MM.1S (cell line): ENCODE data around the gene EVA1C.
"Not testable (repeated sequence)": the region's sequence is repeated elsewhere in the genome, so short reads cannot be mapped to it uniquely, and the experiment has no call there.

Experiments
- DNase-seq: peaks from one replicate; pipeline ENCODE4 v3.0.0-alpha.2; 2015
- H2AFZ ChIP-seq: fragments of 300-600 bp; sonication (generic); 2 replicates; pipeline ENCODE4 v1.6.0; 2016; ENCODE audit warnings: antibody characterized with exemption, low read length
- H3F3A ChIP-seq: fragments of 300-600 bp; sonication (generic); 2 replicates; pipeline ENCODE4 v1.6.1; 2016; ENCODE audit warnings: mild to moderate bottlenecking, antibody characterized with exemption, low read length, moderate library complexity, mixed read lengths; ENCODE audit not compliant: insufficient read depth
- H3K27ac ChIP-seq: fragments of 300-600 bp; sonication (generic); 2 replicates; pipeline ENCODE4 v1.5.1; 2016; ENCODE audit warnings: mild to moderate bottlenecking, low read length
- H3K27me3 ChIP-seq: fragments of 300-600 bp; sonication (generic); replicated peaks from 2 replicates; pipeline ENCODE4 v1.6.0; 2016; ENCODE audit warnings: low read length; ENCODE audit not compliant: insufficient read depth
- H3K36me3 ChIP-seq: fragments of 300-600 bp; sonication (generic); replicated peaks from 2 replicates; pipeline ENCODE4 v1.6.1; 2016; ENCODE audit warnings: mild to moderate bottlenecking, low read length, mixed read lengths; ENCODE audit not compliant: insufficient read depth
- H3K4me1 ChIP-seq: fragments of 300-600 bp; sonication (generic); 2 replicates; pipeline ENCODE4 v1.6.1; 2016; ENCODE audit warnings: low read length, mixed read lengths
- H3K4me2 ChIP-seq: fragments of 300-600 bp; sonication (generic); 2 replicates; pipeline ENCODE4 v1.6.0; 2016; ENCODE audit warnings: low read depth, low read length
- H3K4me3 ChIP-seq: fragments of 300-600 bp; sonication (generic); 2 replicates; pipeline ENCODE4 v1.5.1; 2016; ENCODE audit warnings: low read length, mixed read lengths
- H3K79me2 ChIP-seq: fragments of 300-600 bp; sonication (generic); 2 replicates; pipeline ENCODE4 v1.6.1; 2016; ENCODE audit warnings: mixed run types, low read length, mixed read lengths
- H3K9ac ChIP-seq: fragments of 300-600 bp; sonication (generic); 2 replicates; pipeline ENCODE4 v1.6.1; 2016; ENCODE audit warnings: low read length, mixed read lengths
- H3K9me2 ChIP-seq: fragments of 300-600 bp; sonication (generic); replicated peaks from 2 replicates; pipeline ENCODE4 v1.6.1; 2016; ENCODE audit warnings: mild to moderate bottlenecking, low read length, mixed read lengths; ENCODE audit not compliant: insufficient read depth
- H3K9me3 ChIP-seq: fragments of 300-600 bp; sonication (generic); replicated peaks from 2 replicates; pipeline ENCODE4 v1.6.1; 2016; ENCODE audit warnings: mild to moderate bottlenecking, low read length, mixed read lengths; ENCODE audit not compliant: insufficient read depth
- H4K20me1 ChIP-seq: fragments of 300-600 bp; sonication (generic); 2 replicates; pipeline ENCODE4 v1.6.1; 2016; ENCODE audit warnings: mild to moderate bottlenecking, low read length, moderate library complexity, mixed read lengths; ENCODE audit not compliant: insufficient read depth
- CTCF ChIP-seq: fragments of 300-600 bp; sonication (generic); IDR thresholded peaks from 2 replicates; pipeline ENCODE4 v1.5.1; 2016; ENCODE audit warnings: antibody characterized with exemption, low read length, mixed read lengths
- EZH2 ChIP-seq: fragments of 300-600 bp; sonication (generic); optimal IDR thresholded peaks from 2 replicates; pipeline ENCODE3; 2017; ENCODE audit warnings: low read depth, mild to moderate bottlenecking, antibody characterized with exemption, low read length, mixed read lengths
- EZH2phosphoT487 ChIP-seq: fragments of 300-600 bp; sonication (generic); IDR thresholded peaks from 2 replicates; pipeline ENCODE4 v1.6.1; 2018; ENCODE audit warnings: antibody characterized with exemption, low read length

The EVA1C gene

GRCh38 chr21:32457962-32458361 is 45.5 kb downstream of the EVA1C start:
- no peak for DNase-seq
- Histone ChIP-seq H3K9ac (no peak overlapping the region), H3K9me2 (no peaks in the 10 kb centered on the region), H4K20me1 (no peaks in the 10 kb centered on the region), H3K4me3 (no peak overlapping the region), H3K4me2 (no peak overlapping the region), H2AFZ (no peak overlapping the region), H3F3A (no peaks in the 10 kb centered on the region), H3K27ac (no peak overlapping the region), H3K79me2 (no peaks in the 10 kb centered on the region), H3K36me3 (no peaks in the 10 kb centered on the region), H3K4me1 (no peaks in the 10 kb centered on the region), H3K27me3 (no peaks in the 10 kb centered on the region), H3K9me3 (no peaks in the 10 kb centered on the region)
- no peak for TF ChIP-seq EZH2
- TF ChIP-seq EZH2phosphoT487, result no peak
- no peak for TF ChIP-seq CTCF

DNA sequence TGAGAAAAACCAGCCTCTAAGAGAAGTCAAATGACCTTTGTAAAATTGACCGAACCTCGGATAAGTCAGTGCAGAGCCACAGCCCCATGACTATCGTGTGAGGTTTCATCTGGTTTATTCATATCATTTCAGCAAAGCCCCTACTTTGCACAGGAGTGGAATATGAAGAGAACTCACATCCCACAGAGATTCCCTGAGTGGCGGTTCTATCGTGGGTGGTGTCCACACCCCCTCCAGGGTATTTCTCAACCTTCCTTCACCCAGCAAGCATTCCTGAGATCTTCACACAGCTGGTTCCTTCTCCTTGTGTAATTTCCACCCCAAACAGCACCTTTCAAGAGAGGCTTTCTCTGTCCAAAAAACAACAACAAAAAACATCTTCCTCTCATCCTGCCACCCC is 47.5 kb downstream of the EVA1C start:
- Histone ChIP-seq H3K36me3 (no peaks in the 10 kb centered on the region), H4K20me1 (no peaks in the 10 kb centered on the region), H3K79me2 (no peaks in the 10 kb centered on the region), H3K9me3 (no peaks in the 10 kb centered on the region), H2AFZ (no peak overlapping the region), H3K9ac (no peak overlapping the region), H3F3A (no peaks in the 10 kb centered on the region), H3K4me1 (no peaks in the 10 kb centered on the region), H3K9me2 (no peaks in the 10 kb centered on the region), H3K27ac (no peak overlapping the region), H3K27me3 (no peaks in the 10 kb centered on the region), H3K4me2 (no peak overlapping the region), H3K4me3 (no peak overlapping the region)
- no peak for DNase-seq
- TF ChIP-seq EZH2 (no peak), CTCF (no peak), EZH2phosphoT487 (no peak)

GRCh38 chr21:32461503-32461902 is 49.0 kb downstream of the EVA1C start:
- Histone ChIP-seq H3K9ac (no peak overlapping the region), H2AFZ (no peak overlapping the region), H3K79me2 (no peaks in the 10 kb centered on the region), H3K4me1 (no peaks in the 10 kb centered on the region), H3K27me3 (no peaks in the 10 kb centered on the region), H3K36me3 (no peaks in the 10 kb centered on the region), H3K9me2 (no peaks in the 10 kb centered on the region), H3K27ac (no peak overlapping the region), H3K9me3 (no peaks in the 10 kb centered on the region), H3K4me2 (no peak overlapping the region), H4K20me1 (no peaks in the 10 kb centered on the region), H3F3A (no peaks in the 10 kb centered on the region), H3K4me3 (no peak overlapping the region)
- TF ChIP-seq EZH2phosphoT487 (no peak), CTCF (no peak), EZH2 (no peak)
- DNase-seq, result no peak

DNA sequence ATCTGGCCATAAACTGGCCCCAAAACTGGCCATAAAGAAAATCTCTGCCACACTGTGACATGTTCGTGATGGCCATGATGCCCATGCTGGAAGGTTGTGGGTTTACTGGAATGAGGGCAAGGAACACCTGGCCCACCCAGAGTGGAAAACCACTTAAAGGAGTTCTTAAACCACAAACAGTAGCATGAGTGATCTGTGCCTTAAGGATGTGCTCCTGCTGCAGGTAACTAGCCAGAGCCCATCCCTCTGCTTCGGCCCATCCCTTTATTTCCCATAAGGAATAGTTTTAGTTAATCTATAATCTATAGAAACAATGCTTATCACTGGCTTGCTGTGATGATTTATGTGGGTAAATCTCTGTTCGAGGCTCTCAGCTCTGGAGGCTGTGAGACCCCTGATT is 50.1 kb downstream of the EVA1C start:
- not testable (repeated sequence) for H3K4me2 ChIP-seq, H3K36me3 ChIP-seq, H3K79me2 ChIP-seq

More for the DNA sequence above, 50.1 kb downstream of the EVA1C start:
- not testable (repeated sequence) for H3K9ac ChIP-seq, H3K4me3 ChIP-seq, H3F3A ChIP-seq, DNase-seq, H3K4me1 ChIP-seq, H3K27ac ChIP-seq, H3K9me3 ChIP-seq, H2AFZ ChIP-seq, H3K9me2 ChIP-seq, H3K27me3 ChIP-seq, H4K20me1 ChIP-seq
